Thyroid gland (tissue), 4 donors: ENCODE measurements around the gene AFM. TPM values are rescaled to one million over a fixed set of nuclear protein-coding genes. Genes with fewer than 3 reads are reported as not detected.

Experiments used
- DNase-seq, 2 donors: peaks; one replicate each; pipeline ENCODE4 v3.0.0-alpha.2; 2019
- H3K27ac ChIP-seq, 3 donors: fragments of 200-600 bp; sonication (generic); 1 replicate in 2 of 3; 2 replicates in 1 of 3; pipeline ENCODE4 v1.5.1; 2016 to 2019; ENCODE audit warnings: mild to moderate bottlenecking in 1 of 3, moderate library complexity in 1 of 3
- H3K27me3 ChIP-seq: fragments of 200-600 bp; sonication (generic); one replicate; pipeline ENCODE4 v1.5.1; 2019
- H3K36me3 ChIP-seq, 2 donors: fragments of 200-600 bp; sonication (generic); one replicate each; pipeline ENCODE4 v1.5.1; 2016 to 2019
- H3K4me1 ChIP-seq, 2 donors: fragments of 200-600 bp; sonication (generic); one replicate each; pipeline ENCODE4 v1.5.1; 2017 to 2019
- H3K4me3 ChIP-seq, 3 donors: fragments of 200-600 bp; sonication (generic); replicated peaks in 1 of 3; 1 replicate in 2 of 3; 2 replicates in 1 of 3; pipeline ENCODE4 v1.5.1; 2016; ENCODE audit warnings: mild to moderate bottlenecking in 1 of 3
- H3K9me3 ChIP-seq: fragments of 200-600 bp; sonication (generic); one replicate; pipeline ENCODE4 v1.5.1; 2017
- POLR2A ChIP-seq, 2 donors: fragments of 450-650 bp; IDR thresholded peaks; one replicate each; pipeline ENCODE4 v1.6.1; 2017; ENCODE audit warnings: antibody characterized with exemption in 2 of 2, mild to moderate bottlenecking in 2 of 2, moderate library complexity in 1 of 2
- WGBS, 2 donors: methylation state at CpG; one replicate each; pipeline ENCODE4 v1.1.5; 2017; 5-methylcytosine and 5-hydroxymethylcytosine counted together
- intact Hi-C: fragments of 100-400 bp; cut with DNase I; formaldehyde crosslinking; loops from one replicate; pipeline ENCODE4 v1.15.1; 2023
- total RNA-seq, 4 donors: library from RNA; depleted of rRNA; stranded (reverse); fragments of >200 nt; gene quantifications; one replicate each; pipeline ENCODE4 v1.2.3, GENCODE V29; 2016
- TF ChIP-seq, protein P1 (sequence below), 6 experiments: fragments of 200-600 bp in 3 of 6; fragments of 450-650 bp in 3 of 6; sonication (generic) in 3 of 6; IDR thresholded peaks; one replicate each; pipeline ENCODE4 v1.5.1; 2016 to 2019; ENCODE audit warnings: antibody characterized with exemption in 6 of 6, mild to moderate bottlenecking in 2 of 6, inconsistent platforms in 1 of 6, moderate library complexity in 1 of 6

AFM gene
- total RNA-seq, 4 donors from 2014 or later = not detected

DNA sequence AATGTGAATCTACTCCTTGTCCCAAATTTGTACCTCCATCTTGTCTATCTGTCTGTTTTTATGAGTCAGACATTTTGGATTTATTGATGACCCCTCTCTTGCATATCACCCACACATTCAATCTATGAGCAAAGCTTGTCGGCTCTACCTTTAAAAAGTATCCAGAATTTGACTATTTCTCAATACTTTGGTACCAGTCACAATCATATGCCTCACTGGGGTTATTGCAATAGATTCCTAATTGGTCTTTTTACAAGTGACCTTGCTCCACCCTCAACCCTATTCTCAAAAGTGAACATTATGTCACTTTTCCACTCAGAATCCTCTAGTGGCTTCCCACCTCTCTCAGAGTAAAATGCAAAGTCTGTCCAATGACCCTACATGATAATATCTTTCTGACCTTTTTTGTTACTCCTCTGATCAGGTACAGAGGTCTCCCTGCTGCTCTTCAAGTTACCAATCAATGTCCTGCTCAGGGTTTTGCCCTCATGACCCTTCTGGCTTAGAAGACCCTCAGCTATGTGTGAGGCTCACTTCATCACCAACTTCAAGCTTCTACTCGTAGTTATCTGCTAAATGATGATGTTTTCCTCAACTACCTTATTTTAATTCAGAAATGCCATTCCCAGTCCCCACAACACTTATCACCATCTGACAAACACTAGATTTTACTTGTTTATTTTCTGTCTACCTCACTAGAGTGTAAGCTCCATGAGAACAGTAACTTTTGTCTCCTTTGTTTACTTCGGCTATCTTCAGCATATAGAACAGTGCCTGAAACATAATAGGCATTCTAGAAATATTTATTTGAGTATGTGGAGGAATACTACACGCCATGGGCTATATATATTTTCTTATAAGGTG lies 23.1 kb upstream of the AFM start:
- intact Hi-C loops = no loop called here
- no peak for DNase-seq
- WGBS, 2 donors = 82 to 87% methylated on average over 4 of the region's 4 CpGs

DNA sequence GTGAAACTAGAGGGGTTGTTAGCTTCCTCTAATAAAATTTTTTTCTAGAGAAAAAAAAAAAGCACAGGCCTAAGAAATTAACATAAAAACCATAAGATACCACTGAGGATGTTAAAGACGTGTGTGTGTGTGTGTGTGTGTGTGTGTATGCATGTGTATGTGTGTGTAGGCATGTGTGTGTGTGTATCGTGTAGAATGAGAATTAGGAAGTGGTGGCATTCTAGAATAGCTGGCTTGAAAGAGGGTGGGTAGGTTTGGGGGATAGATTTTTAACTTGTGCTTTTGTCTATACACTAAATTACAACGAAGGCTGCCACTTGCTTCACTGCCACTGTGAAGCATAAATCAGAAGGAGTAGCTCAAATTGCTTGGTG lies 22.5 kb upstream of the AFM start:
- Histone ChIP-seq H3K4me3 (no peak overlapping the region), H3K27ac (no peak overlapping the region), H3K4me1 (no peaks in the 10 kb centered on the region), H3K36me3 (no peaks in the 10 kb centered on the region), H3K27me3 (no peaks in the 10 kb centered on the region), H3K9me3 (no peaks in the 10 kb centered on the region)
- 72 to 74% methylated on average over 3 of the region's 3 CpGs for WGBS, 2 donors
- no peak for DNase-seq
- TF ChIP-seq, protein P1, sequence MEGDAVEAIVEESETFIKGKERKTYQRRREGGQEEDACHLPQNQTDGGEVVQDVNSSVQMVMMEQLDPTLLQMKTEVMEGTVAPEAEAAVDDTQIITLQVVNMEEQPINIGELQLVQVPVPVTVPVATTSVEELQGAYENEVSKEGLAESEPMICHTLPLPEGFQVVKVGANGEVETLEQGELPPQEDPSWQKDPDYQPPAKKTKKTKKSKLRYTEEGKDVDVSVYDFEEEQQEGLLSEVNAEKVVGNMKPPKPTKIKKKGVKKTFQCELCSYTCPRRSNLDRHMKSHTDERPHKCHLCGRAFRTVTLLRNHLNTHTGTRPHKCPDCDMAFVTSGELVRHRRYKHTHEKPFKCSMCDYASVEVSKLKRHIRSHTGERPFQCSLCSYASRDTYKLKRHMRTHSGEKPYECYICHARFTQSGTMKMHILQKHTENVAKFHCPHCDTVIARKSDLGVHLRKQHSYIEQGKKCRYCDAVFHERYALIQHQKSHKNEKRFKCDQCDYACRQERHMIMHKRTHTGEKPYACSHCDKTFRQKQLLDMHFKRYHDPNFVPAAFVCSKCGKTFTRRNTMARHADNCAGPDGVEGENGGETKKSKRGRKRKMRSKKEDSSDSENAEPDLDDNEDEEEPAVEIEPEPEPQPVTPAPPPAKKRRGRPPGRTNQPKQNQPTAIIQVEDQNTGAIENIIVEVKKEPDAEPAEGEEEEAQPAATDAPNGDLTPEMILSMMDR (IDR thresholded peaks at IDR 0.05) = no peak
- no peak for TF ChIP-seq POLR2A (IDR thresholded peaks at IDR 0.05)
- intact Hi-C loops = no loop called here

More for the DNA sequence above, 23.1 kb upstream of the AFM start:
- no peak overlapping the region for H3K4me3 ChIP-seq
- H3K4me1 ChIP-seq = no peaks in the 10 kb centered on the region
- no peaks in the 10 kb centered on the region for H3K27me3 ChIP-seq
- H3K27ac ChIP-seq = no peak overlapping the region
- H3K9me3 ChIP-seq = no peaks in the 10 kb centered on the region
- no peak for TF ChIP-seq POLR2A (IDR thresholded peaks at IDR 0.05)
- TF ChIP-seq, protein P1 (IDR thresholded peaks at IDR 0.05) = no peak
- H3K36me3 ChIP-seq = no peaks in the 10 kb centered on the region

DNA sequence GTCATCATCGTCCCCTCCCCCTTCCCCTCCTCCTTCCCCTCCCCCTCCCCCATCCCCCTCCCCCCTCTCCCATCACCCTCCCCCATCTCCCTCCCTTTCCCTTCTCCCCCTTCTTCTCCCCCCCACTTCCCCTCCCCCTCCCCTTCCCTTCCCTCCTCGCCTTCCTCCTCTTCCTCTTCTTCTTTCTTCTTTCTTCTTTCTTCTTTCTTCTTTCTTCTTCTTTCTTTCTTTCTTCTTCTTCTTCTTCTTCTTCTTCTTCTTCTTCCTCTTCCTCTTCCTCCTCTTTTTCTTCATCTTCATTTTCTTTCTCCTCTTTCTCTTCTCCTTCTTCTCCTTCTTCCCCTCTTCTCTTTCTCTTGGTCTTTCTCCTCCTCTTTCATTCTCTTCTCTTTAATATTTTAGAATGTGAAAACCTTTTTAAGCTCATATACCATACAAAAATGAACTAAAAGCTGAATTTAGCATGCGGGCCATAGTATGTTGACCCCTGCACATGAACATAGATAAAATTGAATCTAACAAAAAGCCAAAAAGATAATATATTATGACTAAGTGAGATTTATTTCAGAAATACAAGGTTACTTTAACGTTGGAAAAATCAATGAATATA lies 20.5 kb upstream of the AFM start:
- H3K4me1 ChIP-seq = no peaks in the 10 kb centered on the region
- TF ChIP-seq, protein P1 (IDR thresholded peaks at IDR 0.05) = no peak
- no peak for TF ChIP-seq POLR2A (IDR thresholded peaks at IDR 0.05)
- no peak for DNase-seq
- H3K4me3 ChIP-seq = no peak overlapping the region
- no peaks in the 10 kb centered on the region for H3K36me3 ChIP-seq
- intact Hi-C loops = no loop called here
- no peaks in the 10 kb centered on the region for H3K27me3 ChIP-seq
- 81 to 82% methylated on average over 4 of the region's 4 CpGs for WGBS, 2 donors
- H3K9me3 ChIP-seq = no peaks in the 10 kb centered on the region
- no peak overlapping the region for H3K27ac ChIP-seq

DNA sequence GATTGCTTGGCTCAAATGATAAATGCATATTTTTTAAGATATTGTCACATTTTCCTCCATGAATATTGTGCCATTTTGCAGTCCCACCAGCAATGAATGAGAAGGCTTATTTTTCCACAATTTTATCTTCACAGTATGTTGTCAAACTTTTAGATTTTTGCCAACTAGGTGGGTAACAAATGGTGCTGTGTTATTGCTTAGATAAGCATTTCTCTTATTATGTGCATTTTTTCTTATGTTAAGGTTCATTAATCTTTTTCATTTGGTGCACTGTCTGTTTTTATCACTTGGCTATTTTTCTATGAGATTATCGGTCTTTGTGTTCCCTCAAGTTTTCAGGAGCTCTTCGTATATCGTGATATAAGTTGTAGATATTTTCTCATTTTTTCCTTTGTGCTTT lies 13.4 kb upstream of the AFM start:
- Histone ChIP-seq H3K4me3 (no peak overlapping the region), H3K9me3 (no peaks in the 10 kb centered on the region), H3K27ac (no peak overlapping the region), H3K36me3 (no peaks in the 10 kb centered on the region), H3K27me3 (no peaks in the 10 kb centered on the region), H3K4me1 (no peaks in the 10 kb centered on the region)
- no peak for TF ChIP-seq POLR2A (IDR thresholded peaks at IDR 0.05)
- TF ChIP-seq, protein P1 (IDR thresholded peaks at IDR 0.05) = no peak
- intact Hi-C loops = no loop called here
- no peak for DNase-seq
- WGBS, 2 donors = 95% methylated on average over 3 of the region's 3 CpGs

DNA sequence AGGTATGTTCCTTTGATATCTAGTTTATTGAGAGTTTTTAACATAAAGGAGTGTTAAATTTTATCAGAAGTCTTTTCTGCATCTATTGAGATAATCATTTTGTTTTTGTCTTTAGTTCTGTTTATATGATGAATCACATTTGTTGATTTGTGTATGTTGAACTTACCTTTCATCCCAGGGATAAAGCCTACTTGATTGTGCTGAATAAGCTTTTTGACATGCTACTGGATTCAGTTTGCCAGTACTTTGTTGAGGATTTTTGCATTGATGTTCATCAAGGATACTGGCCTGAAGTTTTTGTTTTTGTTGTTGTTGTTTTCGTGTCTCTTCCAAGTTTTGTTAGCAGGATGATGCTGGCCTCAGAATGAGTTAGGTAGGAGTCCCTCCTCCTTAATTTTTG lies 10.8 kb upstream of the AFM start:
- TF ChIP-seq, protein P1 (IDR thresholded peaks at IDR 0.05) = no peak
- TF ChIP-seq POLR2A (IDR thresholded peaks at IDR 0.05) = no peak
- intact Hi-C loops = no loop called here
- no peak for DNase-seq
- no peaks in the 10 kb centered on the region for H3K9me3 ChIP-seq
- WGBS, 2 donors = 79 to 87% methylated on average over 1 of the region's 1 CpG
- no peaks in the 10 kb centered on the region for H3K4me1 ChIP-seq
- H3K4me3 ChIP-seq = no peak overlapping the region
- H3K27me3 ChIP-seq = no peaks in the 10 kb centered on the region
- no peaks in the 10 kb centered on the region for H3K36me3 ChIP-seq
- no peak overlapping the region for H3K27ac ChIP-seq
